GM18858 (cell line): ENCODE results near the gene RBCK1.
"Not testable (repeated sequence)": the region's sequence is repeated elsewhere in the genome, so short reads cannot be mapped to it uniquely, and the experiment has no call there.

Source experiments
- ATAC-seq: cut with Tn5 transposase; IDR thresholded peaks from one replicate; pipeline ENCODE4 v1.9.1; 2021; ENCODE audit not compliant: unreplicated experiment

RBCK1 gene

GRCh38 chr20:467755-468154 lies 59.7 kb downstream of the RBCK1 start:
- no peak for ATAC-seq

GRCh38 chr20:469746-470490 lies 61.8 kb downstream of the RBCK1 start:
- no peak for ATAC-seq

- no peak for ATAC-seq
Observed at GRCh38 chr20:472137-472846, 64.2 kb downstream of the RBCK1 start.

- no peak for ATAC-seq
Observed at GRCh38 chr20:472889-473292, 64.8 kb downstream of the RBCK1 start.

- no peak for ATAC-seq
Observed at GRCh38 chr20:474581-474980, 66.5 kb downstream of the RBCK1 start.

- ATAC-seq = no peak
Observed at GRCh38 chr20:475463-476357, 67.6 kb downstream of the RBCK1 start.

- not testable (repeated sequence) for ATAC-seq
Observed at GRCh38 chr20:476561-477249, 68.6 kb downstream of the RBCK1 start.

- no peak for ATAC-seq
Observed at GRCh38 chr20:478010-478948, 70.2 kb downstream of the RBCK1 start.

GRCh38 chr20:478949-479429 lies 70.9 kb downstream of the RBCK1 start:
- ATAC-seq = no peak

- no peak for ATAC-seq
Observed at GRCh38 chr20:479487-479886, 71.4 kb downstream of the RBCK1 start.

- no peak for ATAC-seq
Observed at GRCh38 chr20:480044-480443, 71.9 kb downstream of the RBCK1 start.

- ATAC-seq = no peak
Observed at GRCh38 chr20:481167-481566, 73.1 kb downstream of the RBCK1 start.
